HEK293 (cell line): ENCODE measurements around the gene UTP14C.

Experiments used
- BCL6B ChIP-seq: fragments of 450-650 bp; formaldehyde crosslinking; IDR thresholded peaks from 2 replicates; pipeline ENCODE4 v1.5.1; 2017; ENCODE audit warnings: missing biosample characterization, missing genetic modification characterization
- KLF8 ChIP-seq: fragments of 450-650 bp; formaldehyde crosslinking; IDR thresholded peaks from 2 replicates; pipeline ENCODE4 v1.5.1; 2016; ENCODE audit warnings: missing biosample characterization, missing genetic modification characterization
- MZF1 ChIP-seq: fragments of 450-650 bp; formaldehyde crosslinking; IDR thresholded peaks from 2 replicates; pipeline ENCODE4 v1.5.1; 2017; ENCODE audit warnings: missing biosample characterization, missing genetic modification characterization, borderline replicate concordance
- SCRT2 ChIP-seq: fragments of 450-650 bp; formaldehyde crosslinking; IDR thresholded peaks from 2 replicates; pipeline ENCODE4 v1.5.1; 2016; ENCODE audit warnings: missing biosample characterization, missing genetic modification characterization
- SETDB1 ChIP-seq: IDR thresholded peaks from one replicate; pipeline ENCODE4 v1.6.1; 2017; ENCODE audit warnings: mild to moderate bottlenecking, low read length, moderate library complexity, mixed read lengths; ENCODE audit not compliant: insufficient read length
- YY1 ChIP-seq: fragments of 450-650 bp; formaldehyde crosslinking; IDR thresholded peaks from 2 replicates; pipeline ENCODE4 v1.5.1; 2018; ENCODE audit warnings: missing biosample characterization, missing genetic modification characterization
- ZBTB1 ChIP-seq: fragments of 450-650 bp; formaldehyde crosslinking; IDR thresholded peaks from 2 replicates; pipeline ENCODE4 v1.5.1; 2016; ENCODE audit warnings: missing biosample characterization, missing genetic modification characterization
- ZFP69B ChIP-seq: fragments of 450-650 bp; formaldehyde crosslinking; IDR thresholded peaks from 2 replicates; pipeline ENCODE4 v1.5.1; 2016; ENCODE audit warnings: missing biosample characterization, missing genetic modification characterization
- ZIC2 ChIP-seq: fragments of 450-650 bp; formaldehyde crosslinking; IDR thresholded peaks from 2 replicates; pipeline ENCODE4 v1.5.1; 2016; ENCODE audit warnings: missing biosample characterization, missing genetic modification characterization
- ZNF16 ChIP-seq: fragments of 450-650 bp; formaldehyde crosslinking; IDR thresholded peaks from 2 replicates; pipeline ENCODE4 v1.5.1; 2016; ENCODE audit warnings: low read depth, missing biosample characterization, missing genetic modification characterization
- ZNF184 ChIP-seq: fragments of 450-650 bp; IDR thresholded peaks from 2 replicates; pipeline ENCODE4 v1.5.1; 2018; ENCODE audit warnings: missing biosample characterization, mild to moderate bottlenecking, missing genetic modification characterization
- ZNF19 ChIP-seq: fragments of 450-650 bp; formaldehyde crosslinking; IDR thresholded peaks from 2 replicates; pipeline ENCODE4; 2016; ENCODE audit warnings: missing biosample characterization, missing genetic modification characterization, low read depth
- ZNF2 ChIP-seq: fragments of 450-650 bp; formaldehyde crosslinking; IDR thresholded peaks from 2 replicates; pipeline ENCODE4 v1.5.1; 2016; ENCODE audit warnings: missing biosample characterization, missing genetic modification characterization
- ZNF280C ChIP-seq: fragments of 450-650 bp; formaldehyde crosslinking; IDR thresholded peaks from 2 replicates; pipeline ENCODE4 v1.5.1; 2016; ENCODE audit warnings: missing biosample characterization, missing genetic modification characterization
- ZNF473 ChIP-seq: fragments of 450-650 bp; formaldehyde crosslinking; IDR thresholded peaks from 2 replicates; pipeline ENCODE4 v1.5.1; 2017; ENCODE audit warnings: missing biosample characterization, missing genetic modification characterization
- ZNF501 ChIP-seq: fragments of 450-650 bp; formaldehyde crosslinking; IDR thresholded peaks from 2 replicates; pipeline ENCODE4 v1.5.1; 2016; ENCODE audit warnings: missing biosample characterization, missing genetic modification characterization
- ZNF530 ChIP-seq: fragments of 450-650 bp; formaldehyde crosslinking; IDR thresholded peaks from 2 replicates; pipeline ENCODE4 v1.5.1; 2016; ENCODE audit warnings: low read depth, missing biosample characterization, missing genetic modification characterization
- ZNF558 ChIP-seq: fragments of 450-650 bp; formaldehyde crosslinking; IDR thresholded peaks from 2 replicates; pipeline ENCODE4 v1.5.1; 2016; ENCODE audit warnings: missing biosample characterization, missing genetic modification characterization
- ZNF600 ChIP-seq: fragments of 450-650 bp; formaldehyde crosslinking; IDR thresholded peaks from 2 replicates; pipeline ENCODE4 v1.5.1; 2016; ENCODE audit warnings: missing biosample characterization, missing genetic modification characterization
- ZNF623 ChIP-seq: fragments of 450-650 bp; formaldehyde crosslinking; IDR thresholded peaks from 2 replicates; pipeline ENCODE4 v1.5.1; 2016; ENCODE audit warnings: missing biosample characterization, missing genetic modification characterization
- ZNF639 ChIP-seq: fragments of 450-650 bp; formaldehyde crosslinking; IDR thresholded peaks from 2 replicates; pipeline ENCODE4 v1.5.1; 2016; ENCODE audit warnings: missing biosample characterization, missing genetic modification characterization
- ZNF654 ChIP-seq: fragments of 450-650 bp; formaldehyde crosslinking; IDR thresholded peaks from 2 replicates; pipeline ENCODE4 v1.5.1; 2016; ENCODE audit warnings: low read depth, missing biosample characterization, missing genetic modification characterization
- TF ChIP-seq, protein P1 (sequence below): fragments of 450-650 bp; formaldehyde crosslinking; IDR thresholded peaks from 2 replicates; pipeline ENCODE4 v1.5.1; 2017; ENCODE audit warnings: missing biosample characterization, missing genetic modification characterization
- TF ChIP-seq, protein P2 (sequence below): sonication (generic); formaldehyde crosslinking; IDR thresholded peaks from 2 replicates; pipeline ENCODE4 v1.8.1; 2022; ENCODE audit warnings: mild to moderate bottlenecking, moderate library complexity, missing genetic modification reagents
- TF ChIP-seq, protein P3 (sequence below): fragments of 450-650 bp; IDR thresholded peaks from 2 replicates; pipeline ENCODE4 v1.5.1; 2018; ENCODE audit warnings: missing biosample characterization, missing genetic modification characterization
- TF ChIP-seq, protein P4 (sequence below): fragments of 450-650 bp; formaldehyde crosslinking; conservative IDR thresholded peaks from 2 replicates; pipeline ENCODE4 v1.5.1; 2016; ENCODE audit warnings: low read depth, missing biosample characterization, missing genetic modification characterization

Gene UTP14C

DNA sequence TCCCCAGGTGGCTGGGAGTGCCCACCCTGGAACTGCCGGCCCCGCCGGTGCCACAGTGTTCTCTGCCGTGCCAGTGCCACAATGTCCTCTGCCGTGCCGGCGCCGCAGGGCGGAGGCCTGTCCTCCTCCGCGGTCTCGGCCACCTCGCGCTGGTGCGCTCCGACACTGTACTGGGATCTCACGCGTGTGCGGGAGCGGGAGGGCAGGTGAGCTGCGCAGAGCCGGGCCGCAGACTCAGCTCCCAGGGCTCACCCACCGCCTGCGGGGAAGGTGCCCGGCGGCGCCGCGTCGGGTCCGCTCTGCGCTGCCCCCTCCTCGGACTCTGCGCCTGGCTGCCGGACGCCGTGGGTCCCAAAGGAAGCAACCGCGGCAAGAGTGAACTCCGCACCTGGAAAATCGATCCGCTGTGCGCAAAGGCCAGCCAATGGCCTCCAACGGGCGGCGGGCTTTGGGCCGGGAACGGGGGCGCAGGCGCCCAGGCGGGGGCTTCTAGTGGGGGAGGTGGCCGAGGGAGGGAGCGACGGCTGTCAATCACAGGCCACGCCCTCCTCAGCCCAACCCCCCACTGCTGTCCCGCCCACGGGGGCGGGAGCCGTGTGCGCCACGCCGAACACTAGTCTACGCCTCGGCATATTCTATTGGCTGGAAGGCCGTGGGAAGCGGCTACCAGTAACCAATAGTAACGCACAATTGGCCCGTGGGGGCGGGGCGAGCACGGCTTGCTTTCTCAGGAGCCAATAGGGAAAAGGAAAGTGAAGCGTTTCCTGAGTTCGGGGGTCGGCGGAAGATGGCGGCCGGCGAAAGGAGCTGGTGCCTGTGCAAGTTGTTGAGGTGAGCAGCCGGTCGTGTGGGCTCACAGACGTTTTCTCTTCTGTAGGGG, 12.6 kb upstream of the UTP14C start, which contains the start of gene ALG11 (continued):
- no peak for TF ChIP-seq ZNF19
- no peak for TF ChIP-seq ZNF639
- TF ChIP-seq ZNF280C (tag by site-specific recombination): no peak
- no peak for TF ChIP-seq ZNF184 (tag by site-specific recombination)
- TF ChIP-seq ZNF473: no peak
- no peak for TF ChIP-seq ZNF654 (tag by site-specific recombination)
- no peak for TF ChIP-seq BCL6B (tag by site-specific recombination)
- peak; percentile 54; the same call in 1 of the 2 replicates for TF ChIP-seq ZBTB1 (tag by site-specific recombination)
- TF ChIP-seq ZNF2 (tag by site-specific recombination): peak; percentile 81
- TF ChIP-seq, protein P1, sequence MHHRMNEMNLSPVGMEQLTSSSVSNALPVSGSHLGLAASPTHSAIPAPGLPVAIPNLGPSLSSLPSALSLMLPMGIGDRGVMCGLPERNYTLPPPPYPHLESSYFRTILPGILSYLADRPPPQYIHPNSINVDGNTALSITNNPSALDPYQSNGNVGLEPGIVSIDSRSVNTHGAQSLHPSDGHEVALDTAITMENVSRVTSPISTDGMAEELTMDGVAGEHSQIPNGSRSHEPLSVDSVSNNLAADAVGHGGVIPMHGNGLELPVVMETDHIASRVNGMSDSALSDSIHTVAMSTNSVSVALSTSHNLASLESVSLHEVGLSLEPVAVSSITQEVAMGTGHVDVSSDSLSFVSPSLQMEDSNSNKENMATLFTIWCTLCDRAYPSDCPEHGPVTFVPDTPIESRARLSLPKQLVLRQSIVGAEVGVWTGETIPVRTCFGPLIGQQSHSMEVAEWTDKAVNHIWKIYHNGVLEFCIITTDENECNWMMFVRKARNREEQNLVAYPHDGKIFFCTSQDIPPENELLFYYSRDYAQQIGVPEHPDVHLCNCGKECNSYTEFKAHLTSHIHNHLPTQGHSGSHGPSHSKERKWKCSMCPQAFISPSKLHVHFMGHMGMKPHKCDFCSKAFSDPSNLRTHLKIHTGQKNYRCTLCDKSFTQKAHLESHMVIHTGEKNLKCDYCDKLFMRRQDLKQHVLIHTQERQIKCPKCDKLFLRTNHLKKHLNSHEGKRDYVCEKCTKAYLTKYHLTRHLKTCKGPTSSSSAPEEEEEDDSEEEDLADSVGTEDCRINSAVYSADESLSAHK (tag by site-specific recombination): no peak
- no peak for TF ChIP-seq ZNF558 (tag by site-specific recombination)
- TF ChIP-seq ZFP69B (tag by site-specific recombination): peak; percentile 67; the same call in 1 of the 2 replicates
- no peak; the same call in none of the 2 replicates for TF ChIP-seq KLF8
- no peak for TF ChIP-seq ZNF530
- TF ChIP-seq ZNF623 (tag by site-specific recombination): no peak
- TF ChIP-seq ZNF16 (tag by site-specific recombination): no peak
- TF ChIP-seq YY1 (tag by site-specific recombination): peak; percentile 71
- TF ChIP-seq, protein P2, sequence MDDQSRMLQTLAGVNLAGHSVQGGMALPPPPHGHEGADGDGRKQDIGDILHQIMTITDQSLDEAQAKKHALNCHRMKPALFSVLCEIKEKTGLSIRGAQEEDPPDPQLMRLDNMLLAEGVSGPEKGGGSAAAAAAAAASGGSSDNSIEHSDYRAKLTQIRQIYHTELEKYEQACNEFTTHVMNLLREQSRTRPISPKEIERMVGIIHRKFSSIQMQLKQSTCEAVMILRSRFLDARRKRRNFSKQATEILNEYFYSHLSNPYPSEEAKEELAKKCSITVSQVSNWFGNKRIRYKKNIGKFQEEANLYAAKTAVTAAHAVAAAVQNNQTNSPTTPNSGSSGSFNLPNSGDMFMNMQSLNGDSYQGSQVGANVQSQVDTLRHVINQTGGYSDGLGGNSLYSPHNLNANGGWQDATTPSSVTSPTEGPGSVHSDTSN: peak; percentile 60; the same call in 1 of the 2 replicates
- no peak; the same call in 1 of the 2 replicates for TF ChIP-seq ZNF501 (tag by site-specific recombination)
- TF ChIP-seq MZF1 (tag by site-specific recombination): no peak
- TF ChIP-seq SETDB1: no peak
- peak; percentile 81 for TF ChIP-seq ZNF600 (tag by site-specific recombination)
- no peak for TF ChIP-seq SCRT2
- TF ChIP-seq, protein P3, sequence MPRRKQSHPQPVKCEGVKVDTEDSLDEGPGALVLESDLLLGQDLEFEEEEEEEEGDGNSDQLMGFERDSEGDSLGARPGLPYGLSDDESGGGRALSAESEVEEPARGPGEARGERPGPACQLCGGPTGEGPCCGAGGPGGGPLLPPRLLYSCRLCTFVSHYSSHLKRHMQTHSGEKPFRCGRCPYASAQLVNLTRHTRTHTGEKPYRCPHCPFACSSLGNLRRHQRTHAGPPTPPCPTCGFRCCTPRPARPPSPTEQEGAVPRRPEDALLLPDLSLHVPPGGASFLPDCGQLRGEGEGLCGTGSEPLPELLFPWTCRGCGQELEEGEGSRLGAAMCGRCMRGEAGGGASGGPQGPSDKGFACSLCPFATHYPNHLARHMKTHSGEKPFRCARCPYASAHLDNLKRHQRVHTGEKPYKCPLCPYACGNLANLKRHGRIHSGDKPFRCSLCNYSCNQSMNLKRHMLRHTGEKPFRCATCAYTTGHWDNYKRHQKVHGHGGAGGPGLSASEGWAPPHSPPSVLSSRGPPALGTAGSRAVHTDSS: no peak
- TF ChIP-seq ZIC2 (tag by site-specific recombination): peak; percentile 57
- TF ChIP-seq, protein P4, sequence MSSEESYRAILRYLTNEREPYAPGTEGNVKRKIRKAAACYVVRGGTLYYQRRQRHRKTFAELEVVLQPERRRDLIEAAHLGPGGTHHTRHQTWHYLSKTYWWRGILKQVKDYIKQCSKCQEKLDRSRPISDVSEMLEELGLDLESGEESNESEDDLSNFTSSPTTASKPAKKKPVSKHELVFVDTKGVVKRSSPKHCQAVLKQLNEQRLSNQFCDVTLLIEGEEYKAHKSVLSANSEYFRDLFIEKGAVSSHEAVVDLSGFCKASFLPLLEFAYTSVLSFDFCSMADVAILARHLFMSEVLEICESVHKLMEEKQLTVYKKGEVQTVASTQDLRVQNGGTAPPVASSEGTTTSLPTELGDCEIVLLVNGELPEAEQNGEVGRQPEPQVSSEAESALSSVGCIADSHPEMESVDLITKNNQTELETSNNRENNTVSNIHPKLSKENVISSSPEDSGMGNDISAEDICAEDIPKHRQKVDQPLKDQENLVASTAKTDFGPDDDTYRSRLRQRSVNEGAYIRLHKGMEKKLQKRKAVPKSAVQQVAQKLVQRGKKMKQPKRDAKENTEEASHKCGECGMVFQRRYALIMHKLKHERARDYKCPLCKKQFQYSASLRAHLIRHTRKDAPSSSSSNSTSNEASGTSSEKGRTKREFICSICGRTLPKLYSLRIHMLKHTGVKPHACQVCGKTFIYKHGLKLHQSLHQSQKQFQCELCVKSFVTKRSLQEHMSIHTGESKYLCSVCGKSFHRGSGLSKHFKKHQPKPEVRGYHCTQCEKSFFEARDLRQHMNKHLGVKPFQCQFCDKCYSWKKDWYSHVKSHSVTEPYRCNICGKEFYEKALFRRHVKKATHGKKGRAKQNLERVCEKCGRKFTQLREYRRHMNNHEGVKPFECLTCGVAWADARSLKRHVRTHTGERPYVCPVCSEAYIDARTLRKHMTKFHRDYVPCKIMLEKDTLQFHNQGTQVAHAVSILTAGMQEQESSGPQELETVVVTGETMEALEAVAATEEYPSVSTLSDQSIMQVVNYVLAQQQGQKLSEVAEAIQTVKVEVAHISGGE (tag by site-specific recombination): peak; percentile 83; the same call in 1 of the 2 replicates
